ENCODE measurements around the gene EPN1. TPM values are rescaled to one million over a fixed set of nuclear protein-coding genes. Genes with fewer than 3 reads are reported as not detected.

Gene EPN1
- polyA plus RNA-seq, 3 donors: 71.6 to 117 (median 89.0) TPM

DNA sequence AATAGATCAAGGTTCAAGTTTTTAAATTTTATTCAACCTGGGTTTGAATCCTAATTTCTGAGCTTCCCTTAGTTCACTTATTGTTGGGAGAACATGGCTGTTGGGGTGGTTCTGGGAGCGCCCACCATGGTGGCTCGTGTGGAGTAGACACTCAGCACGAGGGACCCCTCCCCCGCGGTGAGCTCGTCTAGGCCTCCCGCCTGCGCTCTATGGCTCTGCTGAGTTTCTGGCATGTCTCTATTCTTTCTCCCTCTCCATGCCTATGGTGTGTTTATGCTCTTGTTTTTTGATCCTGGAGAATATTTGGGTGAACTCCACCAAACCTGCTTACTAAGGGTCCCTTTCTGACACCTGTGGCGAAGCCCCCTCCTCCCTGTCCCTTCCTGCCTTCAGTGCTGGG is 1.6 kb upstream of the EPN1 start:
- no peak overlapping the region for H3K27ac ChIP-seq (ENCODE audit: low read depth, low read length)
- WGBS, 3 donors: 76 to 81% (median 79%) methylated on average over 9 of the region's 9 CpGs

- H3K27ac ChIP-seq (ENCODE audit: low read depth, low read length): no peak overlapping the region
- WGBS, 3 donors: 68 to 80% (median 77%) methylated on average over 14 to 15 of the region's 15 CpGs
Observed at GRCh38 chr19:55673889-55674288, 1.1 kb upstream of the EPN1 start.

DNA sequence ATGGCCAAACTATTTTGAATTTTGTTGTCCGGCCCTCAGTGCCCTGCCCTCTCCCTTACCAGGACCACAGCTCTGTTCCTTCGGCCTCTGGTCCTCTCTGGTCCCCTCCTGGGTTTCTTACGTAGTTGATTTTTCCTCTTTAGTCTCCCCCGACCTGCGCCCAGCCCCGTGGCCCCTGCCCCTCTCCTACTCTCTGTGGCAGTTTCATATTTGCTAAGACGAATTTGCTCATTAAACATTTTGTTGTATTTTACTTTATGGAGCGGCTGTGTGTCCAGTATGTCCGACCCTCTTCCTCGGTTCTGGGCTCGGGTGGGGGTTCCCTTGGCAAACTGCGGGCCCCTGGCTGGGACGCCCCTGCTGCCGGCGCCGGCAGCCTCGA is 576 bp upstream of the EPN1 start:
- 19 to 35% (median 31%) methylated on average over 17 of the region's 17 CpGs for WGBS, 3 donors

DNA sequence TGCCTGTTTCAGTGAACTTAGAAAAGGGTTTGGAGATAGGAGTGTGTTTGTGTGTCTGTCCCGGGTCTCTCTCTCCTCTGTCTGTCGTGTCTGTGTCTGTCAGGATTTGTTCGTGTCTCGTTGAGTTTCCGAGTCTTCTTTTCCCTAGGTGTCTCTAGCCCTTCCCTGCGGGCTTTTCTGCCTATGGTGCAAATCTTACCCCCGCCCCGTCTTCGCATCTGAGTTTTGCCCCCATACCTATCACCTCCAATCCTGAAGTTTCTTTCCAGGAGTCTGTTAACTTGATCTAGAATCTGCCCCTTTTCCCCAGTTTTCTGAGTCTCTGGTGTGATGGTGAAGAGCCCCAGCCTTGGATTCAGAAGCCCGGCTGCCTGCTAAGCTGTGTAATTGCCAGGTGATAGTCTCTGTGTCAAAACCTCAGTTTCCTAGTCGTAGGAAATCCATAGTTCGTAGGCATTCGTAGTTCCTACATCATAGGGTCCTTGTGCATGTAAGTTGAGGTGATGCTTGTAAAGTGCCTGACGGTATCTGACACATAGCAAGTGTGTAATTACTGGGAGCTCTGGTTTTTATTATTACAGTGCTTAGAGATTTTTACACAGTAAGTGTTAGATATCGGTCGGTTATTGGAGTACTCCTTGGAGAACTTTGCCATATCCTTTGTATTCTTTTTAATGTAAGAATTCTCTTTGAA is 782 bp downstream of the EPN1 start:
- peak overlapping the region; percentile 28 for H3K27ac ChIP-seq (ENCODE audit: low read depth, low read length)
- 6 to 15% (median 9%) methylated on average over 16 of the region's 16 CpGs for WGBS, 3 donors

More for the DNA sequence above, 576 bp upstream of the EPN1 start:
- H3K27ac ChIP-seq (ENCODE audit: low read depth, low read length): no peak overlapping the region

- no peak overlapping the region for H3K27ac ChIP-seq (ENCODE audit: low read depth, low read length)
Observed at GRCh38 chr19:55676383-55676782, 1.4 kb downstream of the EPN1 start.

DNA sequence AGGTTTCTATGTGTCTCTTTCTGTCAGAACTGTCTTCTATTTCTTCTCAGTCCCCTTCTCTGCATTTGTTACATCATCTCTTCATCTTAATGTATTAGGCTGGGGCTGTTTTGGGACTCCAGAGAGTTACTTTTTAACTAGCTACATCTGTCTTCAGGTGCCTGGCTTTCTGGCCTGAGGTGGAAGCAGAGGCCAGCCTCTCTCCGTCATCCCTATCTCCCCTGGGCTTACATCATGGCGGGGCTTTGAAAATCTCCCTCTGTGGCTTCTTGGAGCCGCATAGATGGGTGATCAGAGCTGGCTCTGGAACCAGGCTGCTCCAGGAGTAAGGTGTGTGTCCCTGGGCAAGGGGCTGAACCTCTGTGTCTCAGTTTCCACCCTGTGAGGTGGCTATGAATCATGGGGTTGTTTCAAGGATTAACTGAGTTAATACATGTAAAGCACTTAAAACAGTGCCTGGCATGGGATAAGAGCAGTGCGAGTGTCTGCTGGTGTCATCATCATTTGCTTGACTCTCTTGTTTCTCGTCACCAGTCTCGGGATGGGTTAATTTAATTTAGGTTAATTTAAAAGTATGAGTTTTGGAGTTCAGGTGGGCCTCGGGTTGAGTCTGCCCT is 2.0 kb downstream of the EPN1 start:
- no peak overlapping the region for H3K27ac ChIP-seq (ENCODE audit: low read depth, low read length)
- WGBS, 3 donors: 49 to 75% (median 68%) methylated on average over 7 of the region's 7 CpGs

More at GRCh38 chr19:55676383-55676782, 1.4 kb downstream of the EPN1 start:
- WGBS, 3 donors: 39 to 70% (median 62%) methylated on average over 5 of the region's 5 CpGs

GRCh38 chr19:55677572-55678028 is 2.6 kb downstream of the EPN1 start:
- no peak overlapping the region for H3K27ac ChIP-seq (ENCODE audit: low read depth, low read length)
- WGBS, 3 donors: 22 to 58% (median 51%) methylated on average over 6 of the region's 6 CpGs

GRCh38 chr19:55678121-55678671 is 3.2 kb downstream of the EPN1 start:
- no peak overlapping the region for H3K27ac ChIP-seq (ENCODE audit: low read depth, low read length)
- 76 to 82% (median 77%) methylated on average over 21 of the region's 21 CpGs for WGBS, 3 donors

DNA sequence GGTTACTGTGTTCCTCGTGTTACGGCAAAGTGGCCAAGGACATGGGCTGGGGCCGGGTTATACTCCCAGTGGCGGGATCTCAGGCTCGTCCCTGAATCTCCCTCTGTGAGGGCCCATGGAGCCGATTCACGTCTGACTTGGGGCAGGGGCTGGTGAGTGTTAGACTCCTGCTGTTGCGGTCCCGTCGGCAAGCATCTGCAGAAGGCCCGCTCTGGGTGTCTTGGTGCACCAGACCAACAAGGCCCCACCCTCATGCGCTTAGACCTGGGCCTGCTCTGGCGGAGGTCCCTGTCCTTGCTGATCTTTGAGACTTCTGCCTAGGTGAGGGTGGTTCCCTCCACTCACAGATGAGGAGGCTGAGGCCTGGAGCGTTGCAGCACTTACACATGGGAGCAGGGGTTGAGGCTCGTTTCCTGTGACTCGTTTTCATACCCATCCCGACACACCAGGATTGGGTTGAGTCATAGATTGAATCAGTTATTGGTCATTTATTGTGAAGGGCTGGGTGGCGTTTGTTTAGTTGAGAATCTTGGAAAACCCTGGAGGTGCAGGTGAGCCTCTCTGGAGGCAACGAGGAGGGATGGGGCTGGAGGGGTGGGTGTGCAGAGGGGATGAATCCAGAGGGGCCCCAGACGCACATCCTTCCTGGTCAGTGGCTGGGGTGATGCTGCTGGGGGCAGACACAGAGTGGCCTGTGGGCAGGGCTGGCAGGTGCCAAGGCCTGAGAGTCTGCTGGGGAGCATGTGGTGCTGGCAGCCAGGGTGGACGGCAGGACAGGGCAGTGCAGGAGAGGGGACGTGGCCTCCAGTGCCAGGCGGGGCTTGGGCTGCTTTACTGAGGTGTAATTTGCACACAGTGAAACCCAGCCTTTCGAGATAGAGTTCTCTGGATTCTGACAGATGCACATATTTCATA is 4.6 kb downstream of the EPN1 start:
- no peak overlapping the region for H3K27ac ChIP-seq (ENCODE audit: low read depth, low read length)
- 82 to 88% (median 86%) methylated on average over 24 of the region's 24 CpGs for WGBS, 3 donors

- WGBS, 3 donors: 87 to 90% (median 87%) methylated on average over 20 of the region's 20 CpGs
- no peak overlapping the region for H3K27ac ChIP-seq (ENCODE audit: low read depth, low read length)
Observed at GRCh38 chr19:55680339-55681130, 5.5 kb downstream of the EPN1 start.

GRCh38 chr19:55681131-55682092 is 6.4 kb downstream of the EPN1 start:
- 84 to 88% (median 84%) methylated on average over 9 of the region's 9 CpGs for WGBS, 3 donors
- no peak overlapping the region for H3K27ac ChIP-seq (ENCODE audit: low read depth, low read length)

DNA sequence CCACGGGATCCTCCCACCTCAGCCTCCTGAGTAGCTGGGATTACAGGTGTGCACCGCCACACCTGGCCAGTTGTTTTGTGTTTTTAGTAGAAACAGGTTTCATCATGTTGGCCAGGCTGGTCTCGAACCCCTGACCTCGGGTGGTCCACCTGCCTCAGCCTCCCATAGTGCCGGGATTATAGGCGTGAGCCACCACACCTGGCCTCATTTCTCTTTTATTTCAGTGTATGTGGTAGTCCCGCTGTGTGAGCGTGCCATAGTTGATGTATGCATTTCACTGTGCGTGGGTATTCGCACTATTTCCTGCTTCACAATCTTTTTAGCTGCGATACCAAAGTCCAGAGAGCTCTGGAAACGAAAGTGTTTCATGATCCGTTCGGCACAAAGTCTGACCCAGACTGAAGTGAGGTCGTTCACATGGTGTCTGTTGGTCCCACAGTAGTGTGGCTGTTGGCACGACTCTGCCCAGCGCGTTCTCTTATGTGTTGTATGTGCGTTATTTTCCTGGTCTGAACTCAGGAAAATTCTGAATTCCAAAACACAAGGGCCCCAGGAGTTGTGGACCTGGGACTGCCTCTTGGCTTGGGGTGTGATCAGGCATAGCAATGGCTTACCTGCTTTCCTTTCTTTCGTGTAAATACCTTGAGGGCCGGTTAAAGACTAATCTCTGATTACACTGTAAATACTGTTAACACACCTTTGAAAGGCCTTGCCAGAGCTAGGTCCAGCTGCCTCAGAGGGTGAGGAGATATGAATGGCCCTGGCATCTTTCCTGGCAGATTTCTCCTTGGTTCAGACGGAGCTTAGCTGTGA is 8.6 kb downstream of the EPN1 start:
- no peak overlapping the region for H3K27ac ChIP-seq (ENCODE audit: low read depth, low read length)
- 39 to 91% (median 90%) methylated on average over 22 of the region's 22 CpGs for WGBS, 3 donors

DNA sequence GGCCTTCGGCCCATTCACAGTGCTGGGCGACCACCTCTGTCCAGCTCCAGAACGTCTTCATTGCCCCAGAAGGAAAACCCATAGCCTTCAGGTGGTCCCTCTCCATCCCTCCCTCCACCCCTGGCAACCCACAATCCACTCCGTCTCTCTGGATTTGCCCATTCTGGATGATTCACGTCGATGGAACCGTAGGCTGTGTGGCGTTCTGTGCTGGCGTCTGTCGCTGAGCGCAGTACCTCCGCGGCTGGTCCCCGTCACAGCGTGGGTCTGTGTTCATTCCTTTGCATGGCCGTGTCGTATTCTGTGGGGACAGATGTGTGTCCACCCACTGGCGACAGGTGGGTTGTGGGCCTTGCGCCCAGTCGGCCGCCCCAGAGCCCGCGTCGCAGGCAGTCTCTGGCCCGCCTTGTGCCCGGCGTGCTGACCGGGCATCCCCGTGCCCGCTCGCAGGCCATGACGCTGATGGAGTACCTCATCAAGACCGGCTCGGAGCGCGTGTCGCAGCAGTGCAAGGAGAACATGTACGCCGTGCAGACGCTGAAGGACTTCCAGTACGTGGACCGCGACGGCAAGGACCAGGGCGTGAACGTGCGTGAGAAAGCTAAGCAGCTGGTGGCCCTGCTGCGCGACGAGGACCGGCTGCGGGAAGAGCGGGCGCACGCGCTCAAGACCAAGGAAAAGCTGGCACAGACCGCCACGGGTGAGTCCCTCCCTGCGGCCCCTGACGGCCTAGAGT is 10.1 kb downstream of the EPN1 start:
- WGBS, 3 donors: 95 to 97% (median 96%) methylated on average over 59 to 60 of the region's 60 CpGs
- no peak overlapping the region for H3K27ac ChIP-seq (ENCODE audit: low read depth, low read length)

- WGBS, 3 donors: 89 to 93% (median 93%) methylated on average over 4 to 6 of the region's 6 CpGs
- H3K27ac ChIP-seq (ENCODE audit: low read depth, low read length): no peak overlapping the region
Observed at GRCh38 chr19:55685776-55686175, 10.8 kb downstream of the EPN1 start.

- 87 to 88% (median 87%) methylated on average over 28 to 29 of the region's 29 CpGs for WGBS, 3 donors
- no peak overlapping the region for H3K27ac ChIP-seq (ENCODE audit: low read depth, low read length)
Observed at GRCh38 chr19:55686311-55687050, 11.5 kb downstream of the EPN1 start.
